MM.1S (cell line): Measurements from ENCODE around the gene FBXW10B.
"Not testable (repeated sequence)": the region's sequence is repeated elsewhere in the genome, so short reads cannot be mapped to it uniquely, and the experiment has no call there.

Experiments used
- DNase-seq: peaks from one replicate; pipeline ENCODE4 v3.0.0-alpha.2; 2015
- H2AFZ ChIP-seq: fragments of 300-600 bp; sonication (generic); 2 replicates; pipeline ENCODE4 v1.6.0; 2016; ENCODE audit warnings: antibody characterized with exemption, low read length
- H3F3A ChIP-seq: fragments of 300-600 bp; sonication (generic); 2 replicates; pipeline ENCODE4 v1.6.1; 2016; ENCODE audit warnings: mild to moderate bottlenecking, antibody characterized with exemption, low read length, moderate library complexity, mixed read lengths; ENCODE audit not compliant: insufficient read depth
- H3K27ac ChIP-seq: fragments of 300-600 bp; sonication (generic); 2 replicates; pipeline ENCODE4 v1.5.1; 2016; ENCODE audit warnings: mild to moderate bottlenecking, low read length
- H3K27me3 ChIP-seq: fragments of 300-600 bp; sonication (generic); replicated peaks from 2 replicates; pipeline ENCODE4 v1.6.0; 2016; ENCODE audit warnings: low read length; ENCODE audit not compliant: insufficient read depth
- H3K36me3 ChIP-seq: fragments of 300-600 bp; sonication (generic); replicated peaks from 2 replicates; pipeline ENCODE4 v1.6.1; 2016; ENCODE audit warnings: mild to moderate bottlenecking, low read length, mixed read lengths; ENCODE audit not compliant: insufficient read depth
- H3K4me1 ChIP-seq: fragments of 300-600 bp; sonication (generic); 2 replicates; pipeline ENCODE4 v1.6.1; 2016; ENCODE audit warnings: low read length, mixed read lengths
- H3K4me2 ChIP-seq: fragments of 300-600 bp; sonication (generic); 2 replicates; pipeline ENCODE4 v1.6.0; 2016; ENCODE audit warnings: low read depth, low read length
- H3K4me3 ChIP-seq: fragments of 300-600 bp; sonication (generic); 2 replicates; pipeline ENCODE4 v1.5.1; 2016; ENCODE audit warnings: low read length, mixed read lengths
- H3K79me2 ChIP-seq: fragments of 300-600 bp; sonication (generic); 2 replicates; pipeline ENCODE4 v1.6.1; 2016; ENCODE audit warnings: mixed run types, low read length, mixed read lengths
- H3K9ac ChIP-seq: fragments of 300-600 bp; sonication (generic); 2 replicates; pipeline ENCODE4 v1.6.1; 2016; ENCODE audit warnings: low read length, mixed read lengths
- H3K9me2 ChIP-seq: fragments of 300-600 bp; sonication (generic); replicated peaks from 2 replicates; pipeline ENCODE4 v1.6.1; 2016; ENCODE audit warnings: mild to moderate bottlenecking, low read length, mixed read lengths; ENCODE audit not compliant: insufficient read depth
- H3K9me3 ChIP-seq: fragments of 300-600 bp; sonication (generic); replicated peaks from 2 replicates; pipeline ENCODE4 v1.6.1; 2016; ENCODE audit warnings: mild to moderate bottlenecking, low read length, mixed read lengths; ENCODE audit not compliant: insufficient read depth
- H4K20me1 ChIP-seq: fragments of 300-600 bp; sonication (generic); 2 replicates; pipeline ENCODE4 v1.6.1; 2016; ENCODE audit warnings: mild to moderate bottlenecking, low read length, moderate library complexity, mixed read lengths; ENCODE audit not compliant: insufficient read depth
- EZH2 ChIP-seq: fragments of 300-600 bp; sonication (generic); optimal IDR thresholded peaks from 2 replicates; pipeline ENCODE3; 2017; ENCODE audit warnings: low read depth, mild to moderate bottlenecking, antibody characterized with exemption, low read length, mixed read lengths
- EZH2phosphoT487 ChIP-seq: fragments of 300-600 bp; sonication (generic); IDR thresholded peaks from 2 replicates; pipeline ENCODE4 v1.6.1; 2018; ENCODE audit warnings: antibody characterized with exemption, low read length
- TF ChIP-seq, protein P1 (sequence below): fragments of 300-600 bp; sonication (generic); IDR thresholded peaks from 2 replicates; pipeline ENCODE4 v1.5.1; 2016; ENCODE audit warnings: antibody characterized with exemption, low read length, mixed read lengths

FBXW10B gene

DNA sequence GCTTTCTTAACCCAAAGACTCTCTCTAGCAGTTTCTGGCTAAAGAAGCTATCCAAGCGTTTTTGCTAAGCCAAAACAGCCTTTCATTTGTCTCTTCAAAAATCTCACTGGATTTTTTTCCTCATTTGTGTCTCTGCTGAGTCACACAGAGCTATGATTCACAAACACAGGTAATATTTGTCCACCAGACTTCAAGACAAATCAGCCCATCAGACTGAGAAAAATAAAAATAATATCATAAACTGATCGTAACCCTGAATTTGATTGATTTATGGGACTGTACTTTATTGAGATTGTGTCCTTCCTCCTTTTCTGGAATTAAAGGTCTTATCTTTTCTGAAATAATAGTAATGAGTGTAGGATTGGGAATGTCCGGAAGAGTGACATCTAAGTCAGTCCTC, 38.8 kb upstream of the FBXW10B start:
- no peak overlapping the region for H3K27ac ChIP-seq
- H3K79me2 ChIP-seq = no peaks in the 10 kb centered on the region
- H3K4me1 ChIP-seq = no peaks in the 10 kb centered on the region
- H3K9me3 ChIP-seq = no peaks in the 10 kb centered on the region
- TF ChIP-seq, protein P1, sequence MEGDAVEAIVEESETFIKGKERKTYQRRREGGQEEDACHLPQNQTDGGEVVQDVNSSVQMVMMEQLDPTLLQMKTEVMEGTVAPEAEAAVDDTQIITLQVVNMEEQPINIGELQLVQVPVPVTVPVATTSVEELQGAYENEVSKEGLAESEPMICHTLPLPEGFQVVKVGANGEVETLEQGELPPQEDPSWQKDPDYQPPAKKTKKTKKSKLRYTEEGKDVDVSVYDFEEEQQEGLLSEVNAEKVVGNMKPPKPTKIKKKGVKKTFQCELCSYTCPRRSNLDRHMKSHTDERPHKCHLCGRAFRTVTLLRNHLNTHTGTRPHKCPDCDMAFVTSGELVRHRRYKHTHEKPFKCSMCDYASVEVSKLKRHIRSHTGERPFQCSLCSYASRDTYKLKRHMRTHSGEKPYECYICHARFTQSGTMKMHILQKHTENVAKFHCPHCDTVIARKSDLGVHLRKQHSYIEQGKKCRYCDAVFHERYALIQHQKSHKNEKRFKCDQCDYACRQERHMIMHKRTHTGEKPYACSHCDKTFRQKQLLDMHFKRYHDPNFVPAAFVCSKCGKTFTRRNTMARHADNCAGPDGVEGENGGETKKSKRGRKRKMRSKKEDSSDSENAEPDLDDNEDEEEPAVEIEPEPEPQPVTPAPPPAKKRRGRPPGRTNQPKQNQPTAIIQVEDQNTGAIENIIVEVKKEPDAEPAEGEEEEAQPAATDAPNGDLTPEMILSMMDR = no peak
- TF ChIP-seq EZH2 (no peak), EZH2phosphoT487 (no peak)
- no peaks in the 10 kb centered on the region for H3K36me3 ChIP-seq
- H3K9ac ChIP-seq = no peak overlapping the region
- H3K4me2 ChIP-seq = no peak overlapping the region
- no peaks in the 10 kb centered on the region for H3K27me3 ChIP-seq
- no peak overlapping the region for H3K4me3 ChIP-seq
- no peak overlapping the region for H2AFZ ChIP-seq
- no peaks in the 10 kb centered on the region for H3K9me2 ChIP-seq
- H4K20me1 ChIP-seq = no peaks in the 10 kb centered on the region
- H3F3A ChIP-seq = no peaks in the 10 kb centered on the region
- no peak for DNase-seq

DNA sequence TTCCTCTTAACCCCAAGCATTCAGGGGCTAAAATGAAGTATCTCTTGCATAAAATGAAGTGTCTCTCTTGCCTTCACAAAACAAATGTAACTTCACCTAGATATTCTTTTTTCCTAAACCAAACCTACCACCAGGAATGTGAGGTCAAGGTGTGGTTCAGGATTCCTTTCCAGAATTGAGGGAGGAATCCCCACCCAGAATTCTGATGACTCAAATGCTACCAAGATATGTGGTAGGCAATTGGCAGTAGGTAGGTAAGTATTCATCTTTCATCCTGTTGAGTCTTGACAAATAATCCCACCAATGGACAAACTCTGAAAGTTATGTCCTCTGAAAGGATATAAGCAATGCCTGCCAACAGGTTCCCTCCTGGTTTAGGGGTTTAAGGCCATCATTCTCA, 38.4 kb upstream of the FBXW10B start:
- H4K20me1 ChIP-seq = no peaks in the 10 kb centered on the region
- no peak overlapping the region for H3K9ac ChIP-seq
- TF ChIP-seq EZH2 (no peak), EZH2phosphoT487 (no peak)
- no peaks in the 10 kb centered on the region for H3F3A ChIP-seq
- H3K9me3 ChIP-seq = no peaks in the 10 kb centered on the region
- H3K9me2 ChIP-seq = no peaks in the 10 kb centered on the region
- no peak overlapping the region for H3K4me2 ChIP-seq
- no peaks in the 10 kb centered on the region for H3K27me3 ChIP-seq
- H3K79me2 ChIP-seq = no peaks in the 10 kb centered on the region
- no peaks in the 10 kb centered on the region for H3K4me1 ChIP-seq
- H3K36me3 ChIP-seq = no peaks in the 10 kb centered on the region
- no peak overlapping the region for H3K27ac ChIP-seq
- no peak overlapping the region for H3K4me3 ChIP-seq
- no peak overlapping the region for H2AFZ ChIP-seq
- no peak for DNase-seq

DNA sequence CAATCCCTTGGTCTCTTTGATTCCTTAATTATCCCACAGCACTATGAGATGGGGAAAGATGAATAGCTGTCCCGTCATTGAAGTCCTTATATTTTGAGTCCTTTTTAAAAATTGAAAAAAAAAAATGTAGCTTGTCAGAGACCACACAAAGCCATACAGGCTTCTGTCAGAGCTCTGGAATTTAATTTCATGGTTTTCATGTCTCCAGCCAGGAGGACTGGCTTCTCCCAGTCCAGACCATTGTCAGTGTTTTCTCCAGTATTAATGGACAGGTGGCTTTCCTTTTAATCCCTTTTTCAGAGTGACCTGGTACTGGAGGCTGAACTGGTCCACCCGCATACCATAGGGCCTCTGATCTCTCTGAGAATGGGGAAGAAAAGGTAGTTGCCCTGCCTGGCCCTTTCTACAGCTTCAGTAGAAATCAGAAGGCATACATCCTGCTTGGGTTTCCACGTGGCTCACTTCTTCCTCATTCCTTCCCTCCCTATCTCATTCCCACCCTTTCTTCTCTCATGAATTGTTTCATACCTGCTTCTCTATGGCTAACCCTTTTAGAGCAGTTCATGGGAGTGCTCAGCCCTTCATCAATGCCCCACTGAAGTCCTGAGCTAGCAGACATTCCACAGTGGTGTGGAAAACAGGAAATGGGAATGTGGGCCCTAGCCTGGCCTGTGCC, 35.5 kb upstream of the FBXW10B start:
- H4K20me1 ChIP-seq = no peaks in the 10 kb centered on the region
- TF ChIP-seq EZH2 = no peak
- TF ChIP-seq EZH2phosphoT487 = no peak
- TF ChIP-seq, protein P1 = no peak
- H3K4me1 ChIP-seq = no peaks in the 10 kb centered on the region
- no peak overlapping the region for H3K4me2 ChIP-seq
- H3K36me3 ChIP-seq = no peaks in the 10 kb centered on the region
- no peaks in the 10 kb centered on the region for H3K9me3 ChIP-seq
- no peaks in the 10 kb centered on the region for H3F3A ChIP-seq
- no peaks in the 10 kb centered on the region for H3K27me3 ChIP-seq
- no peak overlapping the region for H3K27ac ChIP-seq
- no peak overlapping the region for H3K4me3 ChIP-seq
- H3K9me2 ChIP-seq = no peaks in the 10 kb centered on the region
- H3K79me2 ChIP-seq = no peaks in the 10 kb centered on the region
- no peak for DNase-seq
- H3K9ac ChIP-seq = no peak overlapping the region
- no peak overlapping the region for H2AFZ ChIP-seq

DNA sequence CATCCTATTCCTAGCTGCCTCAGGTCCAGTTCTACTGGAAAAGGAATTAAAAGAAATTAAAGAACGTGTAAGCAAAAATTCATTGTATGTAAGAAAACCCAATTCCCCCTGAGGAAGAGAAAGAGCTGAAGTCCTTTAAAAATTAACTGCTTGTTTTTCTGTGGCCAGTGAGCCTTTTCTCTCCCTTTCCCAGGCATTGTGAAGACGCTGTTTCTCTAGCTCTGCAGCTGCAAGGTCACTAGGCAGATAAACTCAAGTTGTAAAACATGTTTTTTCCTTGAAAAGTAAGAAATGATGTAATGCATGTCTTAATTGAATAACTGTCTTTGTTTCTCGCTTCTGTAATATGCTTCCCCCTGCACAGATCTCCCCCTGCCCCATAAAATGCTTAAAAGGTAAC, 34.9 kb upstream of the FBXW10B start:
- not testable (repeated sequence) for H3K4me1 ChIP-seq, H3F3A ChIP-seq, H3K27me3 ChIP-seq, H3K9me2 ChIP-seq, H3K4me2 ChIP-seq, H3K9ac ChIP-seq, H3K4me3 ChIP-seq, DNase-seq, H3K36me3 ChIP-seq, H4K20me1 ChIP-seq, H3K79me2 ChIP-seq, H3K9me3 ChIP-seq, H2AFZ ChIP-seq, H3K27ac ChIP-seq
